Measurements from ENCODE around the gene TMEM179. TPM values are rescaled to one million over a fixed set of nuclear protein-coding genes. Genes with fewer than 3 reads are reported as not detected.

Gene TMEM179
- total RNA-seq, 2 donors from 2014 or later, result 2.6 to 9.6 TPM

- 79 to 95% methylated on average over 4 to 7 of the region's 7 CpGs for WGBS, 2 donors
- DNase-seq (no peak), ATAC-seq (no peak)
- no peak overlapping the region for H3K27ac ChIP-seq
- intact Hi-C loops (cut with DNase I), result loop anchor here (5.0 kb wide), 1 partner anchor 490 kb away; no protein-coding TSS in a partner anchor
- H3K9me3 ChIP-seq, result no peaks in the 10 kb centered on the region
- no peaks in the 10 kb centered on the region for H3K27me3 ChIP-seq
- no peak overlapping the region for H3K4me3 ChIP-seq
- H3K4me1 ChIP-seq, result peaks cover 12% of the 10 kb centered on the region
- TF ChIP-seq CTCF (IDR thresholded peaks at IDR 0.05), result no peak
- no peak for TF ChIP-seq POLR2A (IDR thresholded peaks at IDR 0.05)
- H3K36me3 ChIP-seq (replicated peaks in 1 of 2; ENCODE audit: insufficient read depth in 1 of 2, low read depth in 2 of 2), result no peaks in the 10 kb centered on the region
Measured at GRCh38 chr14:104572668-104573067, 31.9 kb downstream of the TMEM179 start.

GRCh38 chr14:104572024-104572626 is 32.4 kb downstream of the TMEM179 start:
- TF ChIP-seq POLR2A (IDR thresholded peaks at IDR 0.05) (no peak), CTCF (IDR thresholded peaks at IDR 0.05) (no peak)
- intact Hi-C loops (cut with DNase I), result loop anchor here (5.0 kb wide), 1 partner anchor 490 kb away; no protein-coding TSS in a partner anchor
- H3K36me3 ChIP-seq (replicated peaks in 1 of 2; ENCODE audit: insufficient read depth in 1 of 2, low read depth in 2 of 2), result no peaks in the 10 kb centered on the region
- ATAC-seq, result no peak
- H3K9me3 ChIP-seq, result no peaks in the 10 kb centered on the region
- WGBS, 2 donors, result 72 to 87% methylated on average over 6 to 9 of the region's 11 CpGs
- peaks cover 7% of the 10 kb centered on the region for H3K4me1 ChIP-seq
- H3K27me3 ChIP-seq, result no peaks in the 10 kb centered on the region
- DNase-seq, result no peak
- H3K4me3 ChIP-seq, result no peak overlapping the region
- no peak overlapping the region for H3K27ac ChIP-seq

GRCh38 chr14:104571246-104571645 is 33.3 kb downstream of the TMEM179 start:
- DNase-seq (no peak), ATAC-seq (no peak)
- 54 to 73% methylated on average over 15 to 16 of the region's 16 CpGs for WGBS, 2 donors
- no peak overlapping the region for H3K4me3 ChIP-seq
- H3K27ac ChIP-seq, result no peak overlapping the region
- intact Hi-C loops (cut with DNase I), result loop anchor here (5.0 kb wide), 1 partner anchor 489 kb away; no protein-coding TSS in a partner anchor
- no peaks in the 10 kb centered on the region for H3K9me3 ChIP-seq
- TF ChIP-seq POLR2A (IDR thresholded peaks at IDR 0.05), result no peak
- no peak for TF ChIP-seq CTCF (IDR thresholded peaks at IDR 0.05)
- no peaks in the 10 kb centered on the region for H3K4me1 ChIP-seq
- H3K27me3 ChIP-seq, result no peaks in the 10 kb centered on the region
- H3K36me3 ChIP-seq (replicated peaks in 1 of 2; ENCODE audit: insufficient read depth in 1 of 2, low read depth in 2 of 2), result no peaks in the 10 kb centered on the region

GRCh38 chr14:104569435-104569834 is 35.1 kb downstream of the TMEM179 start:
- intact Hi-C loops (cut with DNase I), result no loop called here
- no peak for ATAC-seq
- WGBS, 2 donors, result 52% methylated on average over 10 of the region's 10 CpGs

More at GRCh38 chr14:104569435-104569834, 35.1 kb downstream of the TMEM179 start:
- Histone ChIP-seq H3K27me3 (no peaks in the 10 kb centered on the region), H3K27ac (no peak overlapping the region), H3K36me3 (replicated peaks in 1 of 2; ENCODE audit: insufficient read depth in 1 of 2, low read depth in 2 of 2) (no peaks in the 10 kb centered on the region), H3K9me3 (no peaks in the 10 kb centered on the region), H3K4me3 (no peak overlapping the region), H3K4me1 (no peaks in the 10 kb centered on the region)
- TF ChIP-seq CTCF (IDR thresholded peaks at IDR 0.05), result no peak
- TF ChIP-seq POLR2A (IDR thresholded peaks at IDR 0.05), result no peak
- no peak for DNase-seq
